H1 (cell line): ENCODE measurements around the gene SLC26A1. TPM values are rescaled to one million over a fixed set of nuclear protein-coding genes. Genes with fewer than 3 reads are reported as not detected.

Experiments
- CTCF ChIA-PET: fragments of 300-600 bp; sonication (Branson Sonifier 250); formaldehyde crosslinking; loops from one replicate; lab custom pipeline; 2021; ENCODE audit not compliant: partially characterized antibody; lab: Charles Lee
- POLR2A ChIA-PET: fragments of 300-600 bp; sonication (Branson Sonifier 250); formaldehyde crosslinking; loops from one replicate; lab custom pipeline; 2021; ENCODE audit warnings: inconsistent platforms; ENCODE audit not compliant: partially characterized antibody; lab: Charles Lee
- DNase-seq, 2 experiments: peaks; one replicate each; pipeline versions ENCODE4 v3.0.0 to v3.0.0-alpha.2; 2010 to 2022; ENCODE audit warnings: low spot score in 2 of 2, low read depth in 1 of 2, mixed read lengths in 1 of 2
- FAIRE-seq: peaks from 2 replicates; lab custom pipeline; 2011; peaks lifted over from hg19 to GRCh38; lab: Jason Lieb, UNC
- H2AFZ ChIP-seq: 2 replicates; pipeline ENCODE4 v1.8.1; 2012; ENCODE audit warnings: low read length, inconsistent platforms
- H2AK5ac ChIP-seq: 2 replicates; pipeline ENCODE4 v1.6.1; 2013; ENCODE audit warnings: low read depth, low read length
- H2BK120ac ChIP-seq: replicated peaks from 2 replicates; pipeline ENCODE3; 2013; ENCODE audit warnings: low read depth, low read length, inconsistent platforms
- H2BK12ac ChIP-seq: 2 replicates; pipeline ENCODE4 v1.6.1; 2013; ENCODE audit warnings: low read depth, low read length
- H2BK15ac ChIP-seq: 2 replicates; pipeline ENCODE4 v1.6.1; 2013; ENCODE audit warnings: low read length
- H2BK20ac ChIP-seq: 2 replicates; pipeline ENCODE4 v1.6.1; 2013; ENCODE audit warnings: low read length
- H2BK5ac ChIP-seq: 2 replicates; pipeline ENCODE4 v1.6.1; 2013; ENCODE audit warnings: low read depth, low read length
- H3K14ac ChIP-seq: 2 replicates; pipeline ENCODE4 v1.6.1; 2013; ENCODE audit warnings: inconsistent platforms; ENCODE audit not compliant: insufficient read length
- H3K18ac ChIP-seq: 2 replicates; pipeline ENCODE4 v1.6.1; 2013; ENCODE audit warnings: low read length; ENCODE audit errors: extremely low read depth
- H3K23ac ChIP-seq: 2 replicates; pipeline ENCODE4 v1.6.1; 2013; ENCODE audit warnings: inconsistent platforms; ENCODE audit not compliant: insufficient read length
- H3K23me2 ChIP-seq: 2 replicates; pipeline ENCODE4 v1.6.1; 2013; ENCODE audit warnings: low read depth, low read length
- H3K27ac ChIP-seq: 2 replicates; pipeline ENCODE4 v1.6.1; 2011; ENCODE audit warnings: low read depth, low read length, inconsistent platforms
- H3K27me3 ChIP-seq, 4 experiments: replicated peaks in 1 of 4; 1 replicate in 1 of 4; 2 replicates in 3 of 4; pipeline versions ENCODE4 v1.6.1 to v1.8.1; 2011 to 2013; ENCODE audit warnings: low read length in 3 of 4, mild to moderate bottlenecking in 3 of 4, inconsistent platforms in 2 of 4, mixed read lengths in 2 of 4, moderate library complexity in 1 of 4; ENCODE audit not compliant: control insufficient read depth in 3 of 4, insufficient read depth in 3 of 4; ENCODE audit errors: extremely low read depth in 1 of 4
- H3K36me3 ChIP-seq, 4 experiments: 2 replicates each; pipeline versions ENCODE4 v1.6.1 to v1.8.1; 2011 to 2013; ENCODE audit warnings: mild to moderate bottlenecking in 4 of 4, low read length in 3 of 4, moderate library complexity in 2 of 4, control low read depth in 1 of 4, inconsistent platforms in 1 of 4; ENCODE audit not compliant: insufficient read depth in 4 of 4, control insufficient read depth in 2 of 4
- H3K4ac ChIP-seq: replicated peaks from 2 replicates; pipeline ENCODE3; 2013; ENCODE audit warnings: low read length, low read depth, mixed read lengths, inconsistent platforms; ENCODE audit not compliant: insufficient read length
- H3K4me1 ChIP-seq, 4 experiments: replicated peaks in 1 of 4; 1 replicate in 1 of 4; 2 replicates in 3 of 4; pipeline versions ENCODE4 v1.6.1 to v1.8.1; 2011 to 2013; ENCODE audit warnings: low read length in 3 of 4, inconsistent platforms in 2 of 4, mixed read lengths in 1 of 4; ENCODE audit not compliant: insufficient read depth in 4 of 4, control insufficient read depth in 3 of 4
- H3K4me2 ChIP-seq, 2 experiments: 2 replicates each; pipeline versions ENCODE4 v1.6.1 to v1.8.1; 2011 to 2013; ENCODE audit warnings: low read depth in 2 of 2, low read length in 2 of 2, control low read depth in 1 of 2, inconsistent platforms in 1 of 2, mild to moderate bottlenecking in 1 of 2; ENCODE audit not compliant: insufficient read depth in 1 of 2
- H3K4me3 ChIP-seq, 4 experiments: fragments of 200-600, 300-600 bp in 1 of 4; sonication (generic), shearing (Covaris generic), sonication (Bioruptor Twin) in 1 of 4; 2 replicates each; pipeline versions ENCODE4 v1.5.1 to v1.8.1; 2011 to 2016; ENCODE audit warnings: low read length in 4 of 4, low read depth in 3 of 4, control low read depth in 2 of 4, inconsistent platforms in 2 of 4, mild to moderate bottlenecking in 2 of 4, mixed read lengths in 1 of 4, moderate library complexity in 1 of 4; ENCODE audit not compliant: insufficient read depth in 2 of 4; ENCODE audit errors: extremely low read depth in 1 of 4
- H3K56ac ChIP-seq: replicated peaks from 2 replicates; pipeline ENCODE3; 2013; ENCODE audit warnings: low read depth, mild to moderate bottlenecking, mixed read lengths, low read length, inconsistent platforms; ENCODE audit not compliant: insufficient read length
- H3K79me1 ChIP-seq: 2 replicates; pipeline ENCODE4 v1.6.1; 2013; ENCODE audit warnings: low read depth, low read length, control low read depth
- H3K79me2 ChIP-seq, 2 experiments: 2 replicates each; pipeline versions ENCODE4 v1.6.1 to v1.8.1; 2012 to 2013; ENCODE audit warnings: low read length in 2 of 2, mild to moderate bottlenecking in 2 of 2, inconsistent platforms in 1 of 2; ENCODE audit not compliant: insufficient read depth in 2 of 2, control insufficient read depth in 1 of 2
- H3K9ac ChIP-seq, 4 experiments: replicated peaks in 1 of 4; 1 replicate in 1 of 4; 2 replicates in 3 of 4; pipeline versions ENCODE4 v1.6.1 to v1.8.1; 2011 to 2013; ENCODE audit warnings: low read depth in 3 of 4, low read length in 3 of 4, control low read depth in 2 of 4, mild to moderate bottlenecking in 2 of 4, moderate library complexity in 2 of 4, inconsistent platforms in 1 of 4; ENCODE audit errors: extremely low read depth in 1 of 4
- H3K9me3 ChIP-seq, 2 experiments: 2 replicates each; pipeline versions ENCODE4 v1.6.1 to v1.8.1; 2012 to 2013; ENCODE audit warnings: mild to moderate bottlenecking in 2 of 2, moderate library complexity in 2 of 2, control low read depth in 1 of 2, inconsistent platforms in 1 of 2, low read depth in 1 of 2, low read length in 1 of 2, mixed read lengths in 1 of 2; ENCODE audit not compliant: insufficient read depth in 2 of 2
- H4K20me1 ChIP-seq, 2 experiments: replicated peaks in 1 of 2; 2 replicates each; pipeline versions ENCODE3 to v1.8.1; 2011 to 2013; ENCODE audit warnings: inconsistent platforms in 2 of 2, low read length in 2 of 2, mild to moderate bottlenecking in 1 of 2; ENCODE audit not compliant: insufficient read depth in 2 of 2, control insufficient read depth in 1 of 2
- H4K5ac ChIP-seq: 2 replicates; pipeline ENCODE4 v1.6.1; 2013; ENCODE audit warnings: low read length, low read depth, mixed read lengths, inconsistent platforms; ENCODE audit not compliant: insufficient read length
- H4K8ac ChIP-seq: 2 replicates; pipeline ENCODE4 v1.8.0; 2013; ENCODE audit warnings: mild to moderate bottlenecking, moderate library complexity, low read length, inconsistent platforms; ENCODE audit not compliant: insufficient read depth; ENCODE audit errors: extremely low read depth
- H4K91ac ChIP-seq: replicated peaks from 2 replicates; pipeline ENCODE3; 2013; ENCODE audit warnings: low read length, mixed read lengths, inconsistent platforms; ENCODE audit not compliant: insufficient read length
- ATF3 ChIP-seq: IDR thresholded peaks from 2 replicates; pipeline ENCODE4 v1.6.1; 2011; ENCODE audit warnings: low read depth, mild to moderate bottlenecking, low read length; ENCODE audit not compliant: insufficient read depth
- CBX8 ChIP-seq: fragments of 300-800, 300-1000 bp; sonication (generic); IDR thresholded peaks from 2 replicates; pipeline ENCODE4 v1.7.1; 2016; ENCODE audit warnings: low read depth, low read length, borderline replicate concordance
- CHD2 ChIP-seq: IDR thresholded peaks from 2 replicates; pipeline ENCODE4 v1.6.1; 2012; ENCODE audit warnings: low read length, improper control_type of control experiment
- EP300 ChIP-seq, 2 experiments: IDR thresholded peaks; 1 replicate in 1 of 2; 2 replicates in 1 of 2; pipeline ENCODE4 v1.6.1; 2011 to 2012; ENCODE audit warnings: low read depth in 2 of 2, low read length in 2 of 2, mild to moderate bottlenecking in 2 of 2, borderline replicate concordance in 1 of 2, inconsistent platforms in 1 of 2, moderate library complexity in 1 of 2
- KDM5A ChIP-seq: fragments of 200-600 bp; IDR thresholded peaks from 2 replicates; pipeline ENCODE4 v1.7.1; 2012; ENCODE audit warnings: mild to moderate bottlenecking, low read length, inconsistent platforms, mixed read lengths
- POLR2AphosphoS5 ChIP-seq: IDR thresholded peaks from 2 replicates; pipeline ENCODE4 v1.6.1; 2011; ENCODE audit warnings: low read depth, low read length
- RAD21 ChIP-seq, 2 experiments: IDR thresholded peaks in 1 of 2; conservative IDR thresholded peaks in 1 of 2; 2 replicates each; pipeline ENCODE4 v1.6.1; 2011; ENCODE audit warnings: low read depth in 2 of 2, low read length in 2 of 2, improper control_type of control experiment in 1 of 2, inconsistent platforms in 1 of 2, mild to moderate bottlenecking in 1 of 2, moderate library complexity in 1 of 2
- SIRT6 ChIP-seq: IDR thresholded peaks from one replicate; pipeline ENCODE4 v1.7.1; 2012; ENCODE audit warnings: low read length, inconsistent platforms
- SP4 ChIP-seq: IDR thresholded peaks from 2 replicates; pipeline ENCODE4 v1.6.1; 2012; ENCODE audit warnings: low read length, inconsistent platforms
- TAF7 ChIP-seq: optimal IDR thresholded peaks from 2 replicates; pipeline ENCODE3; 2011; ENCODE audit warnings: low read depth, mild to moderate bottlenecking, inconsistent platforms, low read length, moderate library complexity, borderline replicate concordance
- ZNF274 ChIP-seq: IDR thresholded peaks from 2 replicates; pipeline ENCODE4 v1.7.0; 2012; ENCODE audit warnings: low read length, borderline replicate concordance; ENCODE audit errors: extremely low read depth
- WGBS, 2 experiments: shearing (Covaris generic) in 1 of 2; methylation state at CpG; one replicate each; pipeline versions ENCODE4 v1.1.6 to v1.1.7; 2013 to 2015; ENCODE audit warnings: low lambda C conversion rate in 2 of 2, mixed read lengths in 2 of 2, inconsistent platforms in 1 of 2, low coverage in 1 of 2, missing lambda C conversion rate in 1 of 2; ENCODE audit not compliant: insufficient replicate concordance in 2 of 2, insufficient coverage in 1 of 2, insufficient read length in 1 of 2; ENCODE audit errors: extremely low coverage in 1 of 2, missing lambda C conversion rate in 1 of 2; 5-methylcytosine and 5-hydroxymethylcytosine counted together
- polyA plus RNA-seq, 7 experiments: library from polyadenylated mRNA; depleted of rRNA in 3 of 7; stranded (reverse) in 5 of 7; unstranded in 2 of 7; fragments of >200 nt in 5 of 7; fragments of 200-250 nt in 2 of 7; gene quantifications; 1 replicate in 5 of 7; 2 replicates in 1 of 7; 4 replicates in 1 of 7; pipeline versions ENCODE4 v1.2.1 to v1.2.3, GENCODE V29; 2011 to 2013; ENCODE audit warnings: missing spikeins in 2 of 7, mixed read lengths in 2 of 7
- total RNA-seq: library from RNA; stranded (reverse); fragmentation: NEBNext Ultra II Directional; extraction: Animal tissue kit (Norgen Biotek cat#: 25700); gene quantifications from 2 replicates; pipeline ENCODE4 v1.2.1, GENCODE V29; 2021

The SLC26A1 gene
- total and polyA plus RNA-seq, 2 of the 8 experiments (the other 6 are each of a cell fraction or from before 2014, with no cell fraction given), result 0.11 TPM; not detected in 1

GRCh38 chr4:1018147-1019020 is 25.2 kb upstream of the SLC26A1 start:
- Histone ChIP-seq H2BK20ac (no peak overlapping the region), H3K4me2 (no peak overlapping the region), H3K79me1 (peaks cover 6% of the 10 kb centered on the region), H2AFZ (no peak overlapping the region), H3K9ac (no peak overlapping the region), H3K56ac (no peak overlapping the region), H3K23me2 (no peaks in the 10 kb centered on the region), H4K91ac (no peak overlapping the region), H3K23ac (no peak overlapping the region), H2BK15ac (no peak overlapping the region), H3K4me3 (no peak overlapping the region), H2BK120ac (no peak overlapping the region), H3K4ac (no peak overlapping the region), H3K27ac (no peak overlapping the region), H3K9me3 (no peaks in the 10 kb centered on the region), H3K27me3 (no peaks in the 10 kb centered on the region), H2BK12ac (no peak overlapping the region), H4K5ac (no peak overlapping the region), H4K8ac (no peak overlapping the region), H3K79me2 (no peaks in the 10 kb centered on the region), H3K18ac (no peak overlapping the region), H3K4me1 (peaks cover 0 to 6% (median 2%) of the 10 kb centered on the region in 4 experiments; a peak in 4 of 7 replicates), H2AK5ac (0 out of 2 replicates have a peak overlapping the region, but pooled peaks have one; percentile 75), H2BK5ac (peak overlapping the region; percentile 73; the same call in 1 of the 2 replicates), H3K36me3 (no peaks in the 10 kb centered on the region), H4K20me1 (peaks cover 2 to 15% of the 10 kb centered on the region in 2 experiments), H3K14ac (no peak overlapping the region)
- ChIA-PET CTCF (interaction anchor here (0.6 kb wide), 1 partner anchor 578 kb away, joined by 3 read pairs; no protein-coding TSS in a partner anchor), POLR2A (interaction anchor here (2.0 kb wide), 1 partner anchor 15 kb away, joined by 7 read pairs; no protein-coding TSS in a partner anchor)
- WGBS, 2 experiments, result 95% methylated on average over 15 of the region's 29 CpGs; no CpG with 5 or more reads in 1 of the 2 experiments
- no peak for DNase-seq
- no peak for FAIRE-seq
- TF ChIP-seq CBX8, result no peak
- no peak for TF ChIP-seq EP300 (IDR thresholded peaks at IDR 0.05; ENCODE audit: borderline replicate concordance in 1 of 2, low read depth in 2 of 2, low read length in 2 of 2)
- no peak for TF ChIP-seq SIRT6
- no peak for TF ChIP-seq SP4
- TF ChIP-seq CHD2, result no peak
- TF ChIP-seq ATF3, result no peak
- TF ChIP-seq RAD21 (IDR thresholded peaks at IDR 0.05 in 1 of 2, conservative IDR thresholded peaks at IDR 0.05 in 1 of 2; ENCODE audit: low read depth in 2 of 2, low read length in 2 of 2), result no peak
- no peak for TF ChIP-seq KDM5A
- no peak for TF ChIP-seq ZNF274
- TF ChIP-seq TAF7, result no peak
- no peak for TF ChIP-seq POLR2AphosphoS5
